ENCODE measurements around the gene KLHL6.
"Not testable (repeated sequence)": the region's sequence is repeated elsewhere in the genome, so short reads cannot be mapped to it uniquely, and the experiment has no call there.

GRCh38 chr3:183570191-183570590 is 14.7 kb upstream of the KLHL6 start:
- not testable (repeated sequence) for TF ChIP-seq CTCF (IDR thresholded peaks at IDR 0.05; ENCODE audit: poor library complexity); EZH2 (IDR thresholded peaks at IDR 0.05; ENCODE audit: borderline replicate concordance)
